HPDE6-E6E7 (cell line): Measurements from ENCODE around the gene AGAP1.

Experiments
- DNase-seq: peaks from one replicate; pipeline ENCODE4 v3.0.0; 2011; ENCODE audit warnings: missing footprints; ENCODE audit errors: extremely low spot score

Gene AGAP1

DNA sequence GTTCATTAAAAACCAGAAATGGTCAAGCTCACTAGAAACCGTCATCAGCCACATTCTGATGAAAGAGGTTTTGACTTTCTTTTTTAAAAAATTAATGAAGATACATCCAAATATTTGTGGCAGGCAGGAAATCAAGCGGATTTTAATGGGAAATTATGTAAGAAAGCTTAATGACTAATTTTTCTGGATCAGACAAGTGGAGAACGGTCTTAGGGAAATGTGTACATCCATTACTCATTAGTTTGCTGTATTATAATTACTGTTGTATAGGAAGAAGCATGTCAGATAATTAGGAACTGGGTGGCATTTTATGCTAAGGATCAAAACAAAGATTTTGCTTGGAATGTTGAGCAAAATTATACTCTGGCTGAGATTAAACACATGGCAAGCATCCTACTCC lies 39.4 kb downstream of the AGAP1 start:
- no peak for DNase-seq

DNA sequence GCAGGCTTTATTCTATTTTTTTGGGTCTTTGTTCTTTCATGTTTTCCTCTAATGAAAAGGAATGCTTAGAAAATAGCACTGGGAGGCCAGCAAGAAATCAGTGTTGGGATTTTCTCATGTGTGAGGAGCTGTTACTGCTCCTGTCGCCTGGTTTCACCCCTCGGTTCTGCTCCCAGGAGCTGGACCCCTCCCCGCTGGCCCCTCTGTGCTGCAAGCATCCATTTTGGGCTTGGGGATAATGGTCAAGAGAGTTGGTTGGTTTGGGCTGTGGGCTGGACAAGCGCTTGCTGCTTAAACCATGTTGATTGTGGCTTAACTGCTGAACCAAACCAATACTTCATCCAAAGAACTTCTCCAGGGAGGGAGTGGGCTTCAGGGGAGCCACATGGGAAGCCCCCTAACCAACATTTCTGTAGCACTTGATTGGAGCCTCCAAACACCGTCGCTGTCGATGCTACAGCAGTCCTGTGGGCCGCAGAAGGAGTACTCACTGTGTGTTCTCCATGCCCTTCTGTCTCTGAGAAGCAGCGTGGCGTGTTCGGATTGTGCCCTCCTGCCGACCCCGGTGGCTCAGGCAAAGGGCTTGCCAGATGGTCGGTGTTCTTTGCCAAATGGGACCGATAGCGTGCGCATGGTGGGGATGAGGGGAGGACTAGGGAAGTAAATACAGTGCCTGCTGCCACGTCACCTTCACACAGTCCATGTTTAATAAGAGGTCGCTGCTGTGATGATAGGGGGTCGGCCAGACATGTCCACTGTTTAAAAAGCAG lies 40.0 kb downstream of the AGAP1 start:
- no peak for DNase-seq

DNA sequence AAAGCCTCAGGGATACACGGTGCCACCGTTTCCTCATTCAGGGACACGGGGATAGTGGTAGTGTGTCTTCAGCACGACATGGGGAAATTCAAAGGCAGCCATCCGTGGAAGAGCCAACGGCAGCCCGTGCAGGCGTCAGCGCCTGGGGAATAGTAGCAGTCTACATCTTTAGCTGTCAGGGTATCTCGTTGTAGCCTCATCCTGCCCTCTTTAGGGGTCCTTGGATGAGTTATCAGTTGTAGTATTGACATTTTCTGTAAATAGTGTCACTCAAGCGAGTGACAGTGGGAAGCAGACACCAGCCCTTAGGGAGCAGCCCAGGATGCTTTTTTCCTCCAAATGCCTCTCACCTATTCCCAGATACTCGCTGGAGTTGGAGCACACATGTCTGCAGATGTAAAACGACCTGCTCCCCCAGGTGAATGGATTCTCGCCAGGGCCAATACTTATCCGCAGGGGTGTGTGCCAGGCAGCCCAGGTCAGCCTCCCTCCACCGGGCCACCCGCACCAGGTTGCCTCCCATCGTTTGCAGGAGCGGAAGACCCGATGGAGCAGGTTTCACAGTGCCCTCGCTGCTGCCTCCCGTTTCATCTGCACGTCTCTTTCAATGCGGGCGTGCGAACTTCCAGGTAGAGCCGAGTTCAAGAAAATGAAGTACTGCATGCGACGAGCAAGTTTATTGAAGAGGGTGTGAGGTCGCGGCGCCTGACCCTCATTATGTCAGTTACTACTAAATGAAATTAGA lies 41.0 kb downstream of the AGAP1 start:
- no peak for DNase-seq

- no peak for DNase-seq
Observed at GRCh38 chr2:235535423-235536130, 41.7 kb downstream of the AGAP1 start.

DNA sequence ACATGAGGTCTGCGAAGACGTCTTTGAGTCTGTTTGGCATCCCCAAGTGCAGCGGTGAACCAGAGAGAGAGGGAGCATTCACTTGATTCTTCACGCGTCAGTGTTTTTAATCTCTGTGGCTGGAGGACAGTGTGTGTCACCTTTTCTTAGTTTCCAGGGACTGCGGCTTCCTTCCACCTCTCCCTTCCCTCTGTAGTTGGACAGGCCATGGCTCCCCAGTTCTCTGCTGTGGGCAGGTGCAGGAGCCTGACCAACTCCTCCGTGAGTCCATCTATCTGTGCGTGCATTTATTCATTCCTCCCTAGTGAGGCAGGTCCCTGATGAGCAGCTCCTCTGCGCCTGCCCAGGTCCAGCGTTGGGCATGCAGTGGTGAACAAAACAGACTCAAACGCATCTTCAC lies 42.9 kb downstream of the AGAP1 start:
- no peak for DNase-seq

GRCh38 chr2:235537186-235537585 lies 43.3 kb downstream of the AGAP1 start:
- DNase-seq: no peak

GRCh38 chr2:235537587-235537986 lies 43.7 kb downstream of the AGAP1 start:
- no peak for DNase-seq

GRCh38 chr2:235538144-235538639 lies 44.3 kb downstream of the AGAP1 start:
- DNase-seq: no peak

- no peak for DNase-seq
Observed at GRCh38 chr2:235538981-235539380, 45.1 kb downstream of the AGAP1 start.

GRCh38 chr2:235539773-235540172 lies 45.9 kb downstream of the AGAP1 start:
- DNase-seq: no peak

GRCh38 chr2:235541016-235541415 lies 47.2 kb downstream of the AGAP1 start:
- no peak for DNase-seq

DNA sequence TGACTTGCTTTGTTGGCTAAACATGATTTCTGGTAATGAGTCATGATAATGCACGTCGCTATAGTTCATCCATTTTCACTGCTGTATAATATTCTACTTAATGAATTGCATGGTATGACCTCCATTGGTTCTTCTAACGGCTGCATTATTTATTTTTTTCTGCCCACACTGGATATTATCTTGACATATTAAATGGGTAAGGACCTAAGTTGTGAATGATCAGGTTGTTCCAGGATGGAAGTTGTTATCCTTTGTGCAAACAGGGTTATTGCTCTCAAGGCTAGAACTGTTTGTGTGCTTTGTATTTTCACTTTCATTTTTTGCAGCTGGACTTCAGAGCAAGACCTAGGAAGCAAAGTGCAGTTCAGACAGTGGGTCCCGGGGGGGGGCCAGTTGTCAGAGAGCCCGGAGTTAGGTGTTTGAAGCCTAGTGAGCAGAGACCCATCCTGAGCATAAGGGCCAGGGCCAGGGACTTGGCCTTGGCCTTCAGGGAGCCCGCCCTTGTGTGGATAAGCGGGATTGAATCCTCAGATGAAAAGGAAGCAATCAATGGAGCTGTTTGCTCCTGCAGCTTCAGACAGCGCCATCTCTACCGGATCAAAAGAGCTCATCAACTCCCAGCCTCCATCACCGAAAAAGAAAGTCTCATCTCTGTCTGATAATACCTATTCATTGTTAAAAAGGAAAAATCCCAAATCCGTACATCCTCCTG lies 48.2 kb downstream of the AGAP1 start:
- DNase-seq: no peak

GRCh38 chr2:235542733-235543127 lies 48.9 kb downstream of the AGAP1 start:
- no peak for DNase-seq

DNA sequence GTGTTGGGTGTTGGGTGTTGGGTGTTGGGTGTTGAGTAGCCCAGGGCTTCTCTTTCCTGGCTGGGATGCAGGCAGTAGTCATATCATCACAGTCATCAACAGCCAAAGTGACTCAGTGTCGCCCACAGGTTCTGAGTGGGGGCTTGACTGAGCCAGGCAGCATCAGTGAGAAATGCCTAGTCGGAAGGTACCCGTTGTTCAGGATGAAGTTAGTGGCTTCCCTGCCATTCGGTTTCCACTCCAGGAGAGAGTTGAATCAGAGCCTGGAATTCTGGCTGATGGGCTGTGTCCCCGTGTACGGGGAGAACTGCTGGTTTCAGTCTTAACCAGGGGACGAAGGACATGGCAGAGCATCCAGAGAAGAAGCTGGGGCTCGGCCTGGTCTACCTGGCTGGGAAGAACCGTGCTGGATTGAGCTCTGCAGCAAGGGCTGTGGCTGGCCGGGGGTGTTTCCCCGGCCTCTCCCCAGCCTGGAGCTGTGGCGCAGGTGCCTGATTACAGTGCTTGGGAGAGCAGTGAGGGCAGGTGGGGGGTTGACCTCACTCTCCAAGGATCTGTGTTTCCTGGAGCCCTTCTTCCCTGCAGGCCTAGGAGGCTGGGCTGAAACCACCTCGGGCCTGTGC lies 49.4 kb downstream of the AGAP1 start:
- DNase-seq: no peak

DNA sequence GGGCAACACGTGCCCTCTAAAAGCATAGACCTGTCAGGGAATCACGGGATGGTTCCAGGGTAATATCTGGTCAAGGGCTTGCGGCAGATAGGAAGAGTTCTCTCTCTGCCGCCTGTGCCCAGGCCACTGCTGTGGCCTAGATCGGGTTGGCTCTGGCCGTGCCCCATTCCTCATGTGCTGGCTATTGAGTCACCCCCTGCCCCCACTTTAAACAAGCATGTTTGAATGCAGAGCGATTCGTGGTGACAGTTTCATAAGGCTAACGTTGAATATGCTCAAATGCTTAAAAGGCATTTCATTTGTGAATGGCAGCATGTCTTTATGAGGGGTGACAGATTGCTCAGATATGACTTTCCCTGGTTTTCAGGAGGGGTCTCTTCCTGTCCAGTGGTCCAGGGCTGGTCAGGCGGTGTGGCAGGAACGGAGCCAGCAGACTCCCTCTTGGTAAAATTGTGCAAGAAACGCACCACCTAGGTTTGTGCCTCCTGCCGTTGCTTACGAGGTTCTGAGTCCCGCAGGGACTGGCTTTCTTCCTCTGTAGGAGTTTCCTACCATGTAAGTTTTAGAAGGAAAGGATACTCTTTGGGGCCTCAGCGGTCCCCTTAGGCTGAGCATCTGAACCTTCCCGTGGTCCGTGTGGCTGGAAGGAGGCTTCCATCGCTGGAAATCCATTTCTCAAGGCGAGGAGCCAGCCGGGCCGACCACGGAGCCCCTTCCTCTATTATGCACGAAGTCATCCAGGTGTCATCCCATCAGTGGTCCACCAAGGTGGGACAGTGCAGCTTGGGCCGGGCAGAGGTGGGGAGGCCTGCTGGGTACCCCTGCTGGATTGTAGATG lies 50.2 kb downstream of the AGAP1 start:
- no peak for DNase-seq

GRCh38 chr2:235544689-235544969 lies 50.8 kb downstream of the AGAP1 start:
- no peak for DNase-seq

GRCh38 chr2:235545339-235546150 lies 51.7 kb downstream of the AGAP1 start:
- DNase-seq: no peak

- no peak for DNase-seq
Observed at GRCh38 chr2:235546151-235546435, 52.2 kb downstream of the AGAP1 start.

- DNase-seq: no peak
Observed at GRCh38 chr2:235546436-235546835, 52.6 kb downstream of the AGAP1 start.

- DNase-seq: no peak
Observed at GRCh38 chr2:235549735-235550377, 56.0 kb downstream of the AGAP1 start.
